ENCODE measurements around the gene ARHGAP4.

ARHGAP4 gene

GRCh38 chrX:153903238-153903980 is 22.7 kb downstream of the ARHGAP4 start:
- no peak for DNase-seq

GRCh38 chrX:153902385-153902784 is 23.7 kb downstream of the ARHGAP4 start:
- DNase-seq = no peak

- no peak for DNase-seq
Observed at GRCh38 chrX:153901753-153902140, 24.3 kb downstream of the ARHGAP4 start.

DNA sequence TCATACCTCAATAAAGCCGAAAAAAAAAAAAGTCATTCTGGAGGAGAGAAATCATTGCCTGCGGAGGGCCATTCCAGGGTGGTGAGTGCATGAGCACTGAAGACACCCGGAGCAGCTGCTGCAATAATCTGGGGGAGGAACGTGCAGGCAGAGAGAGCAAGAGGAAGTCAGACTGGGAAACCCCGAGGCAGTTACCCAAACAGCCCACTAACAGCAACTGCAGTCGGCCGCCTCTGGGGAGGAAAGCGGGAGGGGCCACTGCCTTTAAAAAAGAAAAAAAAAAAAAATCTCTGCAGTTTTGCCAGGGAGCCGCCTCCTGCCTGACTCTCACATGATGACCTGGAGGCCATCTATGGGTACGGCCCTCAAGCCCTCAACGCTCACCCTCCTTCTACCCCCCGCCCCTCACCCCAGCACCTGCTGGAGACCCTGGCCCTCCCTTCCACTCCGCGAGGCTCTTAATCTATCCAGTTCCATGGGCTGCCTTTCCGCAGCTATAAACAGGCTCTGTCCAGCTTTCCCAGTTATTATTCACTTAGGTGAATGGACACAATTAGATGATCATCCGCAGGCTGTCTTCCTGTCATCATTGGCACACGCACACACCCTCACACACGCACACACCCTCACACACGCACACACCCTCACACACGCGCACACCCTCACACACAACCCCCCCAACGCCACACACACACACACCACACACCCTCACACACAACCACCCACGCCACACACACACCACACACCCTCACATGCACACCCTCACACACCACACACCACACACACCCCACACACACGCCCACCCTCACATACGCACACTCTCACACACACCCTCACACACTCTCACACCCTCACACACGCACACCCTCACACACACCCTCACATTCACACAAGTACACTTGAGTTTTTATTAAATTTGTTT is 25.0 kb downstream of the ARHGAP4 start:
- peak; percentile 45 for DNase-seq

- DNase-seq = no peak
Observed at GRCh38 chrX:153897899-153898298, 28.2 kb downstream of the ARHGAP4 start.

DNA sequence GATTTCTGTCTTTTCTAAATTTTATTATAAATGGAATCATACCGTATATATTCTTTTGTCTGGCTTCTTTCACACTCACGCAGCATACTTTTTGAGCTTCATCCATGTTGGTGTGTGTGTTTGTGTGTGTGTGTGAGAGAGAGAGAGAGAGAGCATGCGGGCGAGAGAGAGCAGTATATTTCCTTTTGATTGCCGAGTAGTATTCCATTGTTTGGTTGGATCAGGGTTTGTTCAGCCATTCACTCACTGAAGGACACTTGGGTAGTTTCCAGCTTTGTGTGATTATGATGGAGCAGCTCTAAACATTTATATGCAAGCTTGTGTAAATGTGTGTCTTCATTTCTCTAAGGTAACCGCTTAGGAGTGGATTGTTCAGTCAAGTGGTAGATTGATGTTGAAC is 36.9 kb downstream of the ARHGAP4 start:
- no peak for DNase-seq

- no peak for DNase-seq
Observed at GRCh38 chrX:153888344-153888743, 37.7 kb downstream of the ARHGAP4 start.

- no peak for DNase-seq
Observed at GRCh38 chrX:153887385-153887784, 38.7 kb downstream of the ARHGAP4 start.

- no peak for DNase-seq
Observed at GRCh38 chrX:153886915-153887314, 39.1 kb downstream of the ARHGAP4 start.

- peak; percentile 36 for DNase-seq
Observed at GRCh38 chrX:153885968-153886903, 39.8 kb downstream of the ARHGAP4 start, which contains the start of gene L1CAM. TSS of gene L1CAM (minus strand) at chrX:153886173. CDS start at chrX:153875836, 10,337 bp downstream.

GRCh38 chrX:153885208-153885787 is 40.8 kb downstream of the ARHGAP4 start:
- no peak for DNase-seq

DNA sequence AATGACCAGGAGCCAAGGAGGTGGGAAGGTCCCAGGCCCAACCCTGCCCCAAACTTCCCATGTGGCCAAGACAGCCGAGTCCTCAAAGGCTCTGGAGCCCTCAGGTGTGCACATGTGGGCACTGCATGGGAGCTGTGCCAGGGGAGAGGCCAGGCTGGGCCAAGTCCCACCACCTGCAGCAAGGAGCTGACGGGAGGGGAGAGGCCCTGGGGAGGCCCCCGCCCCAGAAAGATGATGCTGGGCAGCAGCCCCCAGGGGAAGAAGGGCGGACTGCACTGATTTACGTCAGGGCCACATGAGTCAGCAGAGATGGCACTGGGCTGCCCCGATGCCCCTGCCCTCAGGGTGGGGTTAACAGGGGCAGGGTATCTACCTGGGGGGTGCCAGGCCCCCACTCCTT is 41.5 kb downstream of the ARHGAP4 start:
- no peak for DNase-seq

DNA sequence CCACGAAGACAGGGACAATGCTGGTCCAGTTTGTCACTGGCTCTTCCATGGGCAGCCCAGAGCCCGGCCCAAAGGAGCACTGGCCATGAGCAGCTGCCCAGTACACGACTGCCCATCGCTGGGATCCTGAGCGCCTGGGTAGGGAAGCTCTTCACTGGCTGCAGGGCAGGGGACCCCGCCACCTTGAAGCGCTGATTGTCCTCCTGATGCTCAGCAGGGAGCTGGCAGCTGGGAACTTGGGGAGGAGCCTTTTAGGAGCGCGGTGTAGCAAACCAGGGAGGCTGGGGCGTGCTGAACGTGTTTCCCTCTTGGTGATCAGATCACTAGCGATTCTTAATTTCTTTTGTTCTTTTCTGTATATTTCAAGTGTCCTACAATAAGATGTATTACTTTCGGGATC is 41.9 kb downstream of the ARHGAP4 start:
- DNase-seq = no peak

- DNase-seq = no peak
Observed at GRCh38 chrX:153883163-153883843, 42.8 kb downstream of the ARHGAP4 start.

- no peak for DNase-seq
Observed at GRCh38 chrX:153882557-153882956, 43.5 kb downstream of the ARHGAP4 start.

DNA sequence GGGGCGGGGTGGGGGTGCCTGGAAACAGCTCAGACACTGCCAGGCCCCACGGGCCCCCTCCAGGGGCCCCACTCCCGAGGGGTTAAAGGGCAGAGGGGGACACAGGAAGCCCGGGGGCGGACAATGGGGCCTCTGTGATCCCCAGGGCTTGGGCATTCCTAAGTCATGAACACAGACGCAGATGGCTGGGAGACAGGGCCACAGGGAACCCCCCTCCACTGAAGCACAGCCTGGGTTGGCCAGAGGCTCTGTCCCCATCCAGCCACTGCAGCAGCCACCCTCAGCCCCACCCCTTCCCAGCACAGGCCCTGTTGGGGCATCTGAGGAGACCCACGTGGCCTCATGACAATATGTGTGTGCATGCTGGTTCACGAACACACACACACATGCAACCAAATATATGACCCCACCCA is 44.0 kb downstream of the ARHGAP4 start:
- DNase-seq = no peak

DNA sequence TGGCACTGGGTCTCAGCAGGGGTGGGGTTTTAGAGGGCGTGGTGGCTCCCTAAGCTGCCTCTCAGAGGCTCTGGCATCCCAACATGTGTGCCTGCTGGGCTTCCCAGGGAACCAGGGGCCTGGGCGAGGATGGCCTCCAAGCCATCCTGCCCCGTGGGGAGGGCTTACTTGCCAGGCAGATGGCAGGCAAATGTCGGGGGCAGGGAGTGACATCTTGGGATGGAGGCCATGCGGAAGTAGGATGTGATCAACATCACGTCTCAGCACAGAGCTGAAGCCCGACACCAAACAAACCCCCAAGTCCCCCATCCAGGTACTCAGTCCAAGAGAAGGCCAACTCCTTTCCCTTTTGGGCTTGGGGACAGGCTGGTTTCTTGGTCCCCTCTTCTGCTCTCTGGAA is 44.8 kb downstream of the ARHGAP4 start:
- no peak for DNase-seq

DNA sequence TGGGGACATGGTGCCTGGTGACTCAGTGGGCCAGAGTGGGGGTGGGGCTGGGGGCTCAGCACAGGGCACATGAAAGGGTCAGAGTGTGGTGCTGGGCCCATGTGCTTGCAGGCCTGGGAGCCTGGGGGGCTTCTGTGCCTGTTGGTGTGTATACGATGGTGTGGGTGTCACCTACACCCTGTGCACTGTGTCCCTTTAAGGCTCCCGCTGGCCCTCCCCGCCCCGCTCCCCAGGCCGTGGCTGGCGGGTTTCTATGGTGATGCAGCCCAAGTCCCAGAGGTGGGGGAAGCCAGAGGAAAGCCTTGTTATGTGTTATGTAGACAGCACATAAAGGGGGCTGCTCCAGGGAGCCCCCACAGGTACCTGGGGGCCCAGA is 45.6 kb downstream of the ARHGAP4 start:
- DNase-seq = no peak

DNA sequence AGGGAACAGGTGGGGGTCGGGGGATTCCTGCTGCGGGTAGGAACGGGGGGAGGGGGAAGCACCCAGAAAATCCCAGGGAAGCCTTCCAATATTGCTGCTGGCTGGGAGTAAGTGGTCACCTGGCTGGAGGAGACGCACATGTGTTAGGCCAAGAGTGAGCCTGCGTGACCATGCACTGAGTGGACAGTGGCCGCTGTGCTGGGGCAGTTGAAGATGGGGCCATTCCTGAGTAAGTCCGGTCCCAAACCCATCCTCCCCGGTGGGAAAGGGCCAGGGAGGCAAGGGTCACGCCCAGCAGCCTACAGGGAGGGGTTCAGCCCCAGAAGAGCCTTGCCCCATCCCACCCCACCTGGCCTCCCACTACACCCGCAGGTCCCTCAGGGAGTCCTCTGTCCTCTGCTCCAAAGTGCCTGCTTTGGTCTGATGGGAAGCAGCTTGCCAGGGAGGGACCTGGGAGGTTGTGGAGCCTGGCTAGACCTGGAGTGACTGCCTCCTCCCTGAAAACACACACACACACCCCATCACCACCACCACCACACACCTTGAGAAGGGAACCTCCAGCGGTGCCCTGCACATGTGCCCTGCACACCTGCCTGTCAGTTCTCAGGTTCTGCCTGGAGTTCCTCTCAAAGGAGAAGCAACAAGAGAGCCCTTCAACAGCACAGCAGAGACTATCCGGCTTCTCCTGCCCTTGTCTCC is 46.2 kb downstream of the ARHGAP4 start:
- no peak for DNase-seq

DNA sequence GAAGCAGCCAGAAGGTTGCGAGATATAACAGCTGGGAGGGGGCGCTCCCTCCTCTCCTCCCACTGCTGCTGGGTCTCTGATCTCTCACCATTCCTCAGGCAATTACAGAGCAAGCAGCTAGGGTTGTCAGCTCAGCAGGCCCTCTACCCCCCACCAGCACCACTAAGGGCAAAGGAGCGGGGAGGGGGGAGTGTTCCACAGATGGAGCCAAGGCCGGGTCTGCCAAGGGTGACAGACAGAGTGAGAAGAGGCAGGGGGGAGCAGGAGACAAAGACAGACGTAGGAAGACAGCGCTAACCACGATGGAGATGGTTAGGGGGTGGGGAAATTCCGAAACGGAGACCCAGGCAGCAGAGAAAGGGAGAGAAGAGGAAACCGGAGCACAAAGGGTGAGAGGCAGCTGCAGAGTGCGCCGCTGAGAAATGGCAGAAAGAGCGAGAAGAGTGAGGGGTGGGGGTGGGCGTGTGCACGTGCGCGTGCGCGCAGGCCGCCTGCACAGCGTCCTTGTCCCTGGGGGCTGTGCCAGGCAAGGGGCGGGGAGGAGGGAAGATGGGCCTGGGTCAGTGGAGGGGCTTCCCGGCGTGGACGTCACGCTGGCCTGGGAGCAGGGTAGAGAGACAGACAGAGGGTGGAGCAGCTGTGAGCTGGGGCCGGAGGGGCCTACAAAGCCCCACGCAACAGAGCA is 47.0 kb downstream of the ARHGAP4 start:
- DNase-seq = no peak

DNA sequence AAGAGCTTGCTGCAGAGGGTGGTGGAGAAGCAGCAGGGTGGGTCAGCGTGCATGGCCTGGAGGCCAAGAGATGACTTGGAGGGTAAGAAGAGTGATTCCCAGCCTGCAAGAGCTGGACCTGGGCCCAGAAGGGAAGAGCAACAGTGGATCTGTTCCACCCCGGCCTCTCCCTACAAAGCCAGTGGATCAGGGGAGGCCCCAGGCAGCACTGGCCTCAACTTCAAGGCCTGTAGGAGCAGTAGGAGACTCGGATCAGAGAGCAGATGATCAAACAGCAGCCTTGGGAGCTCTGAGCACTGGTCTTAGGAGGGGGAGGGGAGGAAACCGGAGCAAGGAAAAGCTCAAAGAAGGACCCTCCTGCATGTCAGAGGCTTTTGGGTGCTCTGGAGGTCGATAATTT is 47.7 kb downstream of the ARHGAP4 start:
- DNase-seq = no peak
